HS-5 (cell line): Measurements from ENCODE around the gene BCAS3.

Experiments used
- DNase-seq: peaks from one replicate; pipeline ENCODE4 v3.0.0-alpha.2; 2012; ENCODE audit warnings: low read depth

Gene BCAS3

GRCh38 chr17:61255647-61256046 is 578.0 kb downstream of the BCAS3 start:
- DNase-seq = no peak

GRCh38 chr17:61259360-61259759 is 581.7 kb downstream of the BCAS3 start:
- no peak for DNase-seq

- no peak for DNase-seq
These were observed 582.6 kb downstream of the BCAS3 start for GRCh38 chr17:61260071-61260797.

GRCh38 chr17:61261001-61261637 is 583.5 kb downstream of the BCAS3 start:
- DNase-seq = no peak

- DNase-seq = no peak
These were observed 587.7 kb downstream of the BCAS3 start for GRCh38 chr17:61265397-61265796.

- DNase-seq = no peak
These were observed 590.2 kb downstream of the BCAS3 start for GRCh38 chr17:61267847-61268246.

GRCh38 chr17:61275395-61275794 is 597.7 kb downstream of the BCAS3 start:
- no peak for DNase-seq

GRCh38 chr17:61276806-61277205 is 599.2 kb downstream of the BCAS3 start:
- DNase-seq = no peak

- no peak for DNase-seq
These were observed 602.0 kb downstream of the BCAS3 start for GRCh38 chr17:61279476-61280145.

GRCh38 chr17:61280338-61280737 is 602.7 kb downstream of the BCAS3 start:
- DNase-seq = no peak

- no peak for DNase-seq
These were observed 603.2 kb downstream of the BCAS3 start for GRCh38 chr17:61280851-61281250.

GRCh38 chr17:61282377-61282776 is 604.7 kb downstream of the BCAS3 start:
- no peak for DNase-seq

GRCh38 chr17:61283043-61283442 is 605.4 kb downstream of the BCAS3 start:
- no peak for DNase-seq

GRCh38 chr17:61284174-61284573 is 606.5 kb downstream of the BCAS3 start:
- peak; percentile 58 for DNase-seq

- no peak for DNase-seq
These were observed 607.1 kb downstream of the BCAS3 start for GRCh38 chr17:61284746-61285145.

GRCh38 chr17:61285526-61286320 is 608.1 kb downstream of the BCAS3 start:
- no peak for DNase-seq

GRCh38 chr17:61286449-61286848 is 608.8 kb downstream of the BCAS3 start:
- no peak for DNase-seq

GRCh38 chr17:61289408-61290385 is 612.0 kb downstream of the BCAS3 start:
- no peak for DNase-seq

GRCh38 chr17:61291451-61292285 is 614.0 kb downstream of the BCAS3 start:
- DNase-seq = no peak

GRCh38 chr17:61294286-61294685 is 616.6 kb downstream of the BCAS3 start:
- DNase-seq = no peak
